GM12878 (cell line): ENCODE results near the gene ABCA7. TPM values are rescaled to one million over a fixed set of nuclear protein-coding genes. Genes with fewer than 3 reads are reported as not detected.

Source experiments
- ATAC-seq: fragments of 200-7000 bp; cut with Tn5 transposase; 3 replicates; pipeline ENCODE4 v1.9.1; 2020; ENCODE audit warnings: mild to moderate bottlenecking, moderate library complexity
- BruUV-seq: library from RNA; stranded (reverse); fragments of 400-500 nt; replicated peaks from 2 replicates; lab custom pipeline; 2021; lab: Mats Ljungman, UMichigan
- CTCF ChIA-PET: fragments of 300-600 bp; sonication (Branson Sonifier 250); formaldehyde crosslinking; extraction: SDS; loops from one replicate; lab custom pipeline; 2021; ENCODE audit warnings: inconsistent platforms; lab: Yijun Ruan, JAX
- POLR2A ChIA-PET: fragments of 350-600 bp; formaldehyde crosslinking; extraction: SDS; loops from one replicate; lab custom pipeline; 2021; ENCODE audit warnings: inconsistent platforms; lab: Charles Lee
- RAD21 ChIA-PET: fragments of 300-600 bp; sonication (Branson Sonifier 250); formaldehyde crosslinking; loops from one replicate; lab custom pipeline; 2023; ENCODE audit warnings: antibody characterized with exemption; ENCODE audit not compliant: unreplicated experiment; lab: Charles Lee
- SMC1A ChIA-PET: fragments of 300-600 bp; sonication (Branson Sonifier 250); formaldehyde crosslinking; loops from one replicate; lab custom pipeline; 2023; ENCODE audit not compliant: unreplicated experiment, uncharacterized antibody; lab: Charles Lee
- DNase-seq: peaks from one replicate; pipeline ENCODE4 v3.0.0-alpha.2; 2011; ENCODE audit warnings: low read depth, low spot score
- FAIRE-seq: peaks from 3 replicates; lab custom pipeline; 2011; peaks lifted over from hg19 to GRCh38; lab: Jason Lieb, UNC
- H2AFZ ChIP-seq: 2 replicates; pipeline ENCODE4 v1.6.0; 2011; ENCODE audit warnings: low read depth, low read length, control low read depth; ENCODE audit not compliant: control insufficient read depth
- H3K27ac ChIP-seq: 2 replicates; pipeline ENCODE4 v1.5.1; 2011; ENCODE audit warnings: control low read depth; ENCODE audit not compliant: control insufficient read depth, insufficient read depth
- H3K27me3 ChIP-seq, 2 experiments: replicated peaks in 1 of 2; 2 replicates each; pipeline versions ENCODE4 v1.6.0 to v1.6.1; 2011; ENCODE audit warnings: low read length in 1 of 2; ENCODE audit not compliant: control insufficient read depth in 2 of 2, insufficient read depth in 2 of 2
- H3K36me3 ChIP-seq, 2 experiments: 2 replicates each; pipeline ENCODE4 v1.5.1; 2011; ENCODE audit warnings: low read length in 1 of 2; ENCODE audit not compliant: control insufficient read depth in 2 of 2, insufficient read depth in 2 of 2
- H3K4me1 ChIP-seq: 2 replicates; pipeline ENCODE4 v1.6.1; 2011; ENCODE audit warnings: mild to moderate bottlenecking, low read length, moderate library complexity, mixed read lengths; ENCODE audit not compliant: control insufficient read depth, insufficient read depth
- H3K4me2 ChIP-seq: 2 replicates; pipeline ENCODE4 v1.6.0; 2011; ENCODE audit warnings: control low read depth; ENCODE audit not compliant: control insufficient read depth, insufficient read depth
- H3K4me3 ChIP-seq: fragments of 200-600 bp; sonication (generic); 2 replicates; pipeline ENCODE4 v1.5.1; 2016
- H3K79me2 ChIP-seq: 2 replicates; pipeline ENCODE4 v1.6.0; 2011; ENCODE audit warnings: low read length; ENCODE audit not compliant: control insufficient read depth, insufficient read depth
- H3K9ac ChIP-seq: 2 replicates; pipeline ENCODE4 v1.8.0; 2011; ENCODE audit warnings: low read length, control low read depth, mixed read lengths; ENCODE audit not compliant: control insufficient read depth, insufficient read depth
- H3K9me3 ChIP-seq: replicated peaks from 3 replicates; pipeline ENCODE4 v1.5.1; 2011; ENCODE audit warnings: mild to moderate bottlenecking, low read length; ENCODE audit not compliant: control insufficient read depth, insufficient read depth
- H4K20me1 ChIP-seq: 2 replicates; pipeline ENCODE4 v1.6.0; 2011; ENCODE audit not compliant: control insufficient read depth, insufficient read depth
- CEBPB ChIP-seq, 2 experiments: fragments of 150-350 bp in 1 of 2; IDR thresholded peaks; 2 replicates each; pipeline ENCODE4 v1.6.1; 2012 to 2014; ENCODE audit warnings: low read depth in 2 of 2, low read length in 2 of 2, borderline replicate concordance in 1 of 2, inconsistent platforms in 1 of 2
- CREB1 ChIP-seq: IDR thresholded peaks from 2 replicates; pipeline ENCODE4 v1.6.1; 2012; ENCODE audit warnings: low read depth, mild to moderate bottlenecking, inconsistent platforms
- MXI1 ChIP-seq: fragments of 150-350 bp; IDR thresholded peaks from 2 replicates; pipeline ENCODE4 v1.6.1; 2011; ENCODE audit warnings: low read depth, mild to moderate bottlenecking, inconsistent platforms, low read length, improper control_type of control experiment
- NBN ChIP-seq: fragments of 450-650 bp; IDR thresholded peaks from 2 replicates; pipeline ENCODE4 v1.6.1; 2016
- POLR2A ChIP-seq: IDR thresholded peaks from 2 replicates; pipeline ENCODE4 v1.6.1; 2011; ENCODE audit warnings: low read depth, mild to moderate bottlenecking, low read length
- RAD51 ChIP-seq: fragments of 450-650 bp; IDR thresholded peaks from 2 replicates; pipeline ENCODE4 v1.6.1; 2016; ENCODE audit warnings: moderate library complexity, mild to moderate bottlenecking, inconsistent platforms
- RBBP5 ChIP-seq: fragments of 200-600 bp; sonication (generic); conservative IDR thresholded peaks from 2 replicates; pipeline ENCODE4 v1.6.1; 2016
- YBX1 ChIP-seq: fragments of 450-650 bp; IDR thresholded peaks from 2 replicates; pipeline ENCODE4 v1.6.1; 2016; ENCODE audit warnings: antibody characterized with exemption
- WGBS: methylation state at CpG from one replicate; pipeline ENCODE4 v1.1.6; 2016; ENCODE audit warnings: low lambda C conversion rate; ENCODE audit not compliant: insufficient replicate concordance, insufficient coverage; ENCODE audit errors: missing lambda C conversion rate; 5-methylcytosine and 5-hydroxymethylcytosine counted together
- in situ Hi-C: fragments of 300-500 bp; cut with MboI; formaldehyde crosslinking; loops from 9 replicates; pipeline ENCODE4 v1.14.3; 2018; ENCODE audit warnings: mixed read lengths
- intact Hi-C: fragments of 100-400 bp; cut with micrococcal nuclease; formaldehyde crosslinking; loops from one replicate; pipeline ENCODE4 v1.14.2; 2022; ENCODE audit not compliant: unreplicated experiment
- polyA plus RNA-seq, 11 experiments: library from polyadenylated mRNA; depleted of rRNA in 4 of 11; unstranded in 6 of 11; stranded (reverse) in 5 of 11; fragments of >200 nt; fragmentation: Nextera tagmentation in 4 of 11; fragmentation: Illumina TruSeq in 1 of 11; extraction: Ambion mirVana in 4 of 11; extraction: Trizol in 1 of 11; gene quantifications; 1 replicate in 1 of 11; 2 replicates in 10 of 11; pipeline versions ENCODE4 v1.2.1 to v1.2.3, GENCODE V29; 2011 to 2016; ENCODE audit warnings: inconsistent platforms in 2 of 11, missing spikeins in 2 of 11, low read depth in 1 of 11
- total RNA-seq, 4 experiments: library from RNA; depleted of rRNA in 3 of 4; stranded (reverse); fragments of >200 nt in 3 of 4; fragmentation: Illumina TruSeq in 1 of 4; extraction: Trizol in 1 of 4; gene quantifications; 2 replicates each; pipeline versions ENCODE4 v1.2.1 to v1.2.3, GENCODE V29; 2013 to 2021

ABCA7 gene
- total and polyA plus RNA-seq, 10 of the 15 experiments (the other 5 are each of a cell fraction or from before 2014, with no cell fraction given): 1.0 to 49.5 (median 14.8) TPM

DNA sequence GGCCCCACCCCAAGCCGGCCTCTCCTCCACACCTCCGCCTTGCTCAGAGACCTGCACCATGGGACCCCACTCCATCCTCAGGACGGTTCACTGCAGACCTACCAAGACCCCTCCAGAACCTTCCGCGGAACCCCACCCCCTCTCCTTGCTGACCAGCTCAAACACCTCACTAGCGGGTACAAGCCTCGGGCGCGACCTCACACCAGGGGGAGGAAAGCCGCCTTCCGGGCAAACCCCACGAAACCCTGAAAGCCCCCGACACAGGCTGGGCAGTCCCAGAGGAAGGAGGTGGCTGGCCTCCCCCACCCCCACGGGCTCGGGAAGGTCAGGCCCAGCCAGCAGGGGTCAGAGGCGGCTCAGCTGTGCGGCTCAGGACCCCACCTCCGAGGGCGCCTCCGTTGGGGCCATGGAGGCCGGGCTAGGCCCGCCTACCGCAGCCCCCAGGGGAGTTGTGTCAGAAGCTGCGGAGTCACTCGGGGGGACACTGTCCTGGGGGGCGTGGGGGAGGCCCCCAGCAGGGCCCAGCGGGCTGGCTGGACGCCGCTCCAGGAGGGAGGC lies 29.8 kb upstream of the ABCA7 start:
- ATAC-seq: no peak; the same call in 2 of the 3 replicates
- CTCF ChIA-PET: no interaction called here

DNA sequence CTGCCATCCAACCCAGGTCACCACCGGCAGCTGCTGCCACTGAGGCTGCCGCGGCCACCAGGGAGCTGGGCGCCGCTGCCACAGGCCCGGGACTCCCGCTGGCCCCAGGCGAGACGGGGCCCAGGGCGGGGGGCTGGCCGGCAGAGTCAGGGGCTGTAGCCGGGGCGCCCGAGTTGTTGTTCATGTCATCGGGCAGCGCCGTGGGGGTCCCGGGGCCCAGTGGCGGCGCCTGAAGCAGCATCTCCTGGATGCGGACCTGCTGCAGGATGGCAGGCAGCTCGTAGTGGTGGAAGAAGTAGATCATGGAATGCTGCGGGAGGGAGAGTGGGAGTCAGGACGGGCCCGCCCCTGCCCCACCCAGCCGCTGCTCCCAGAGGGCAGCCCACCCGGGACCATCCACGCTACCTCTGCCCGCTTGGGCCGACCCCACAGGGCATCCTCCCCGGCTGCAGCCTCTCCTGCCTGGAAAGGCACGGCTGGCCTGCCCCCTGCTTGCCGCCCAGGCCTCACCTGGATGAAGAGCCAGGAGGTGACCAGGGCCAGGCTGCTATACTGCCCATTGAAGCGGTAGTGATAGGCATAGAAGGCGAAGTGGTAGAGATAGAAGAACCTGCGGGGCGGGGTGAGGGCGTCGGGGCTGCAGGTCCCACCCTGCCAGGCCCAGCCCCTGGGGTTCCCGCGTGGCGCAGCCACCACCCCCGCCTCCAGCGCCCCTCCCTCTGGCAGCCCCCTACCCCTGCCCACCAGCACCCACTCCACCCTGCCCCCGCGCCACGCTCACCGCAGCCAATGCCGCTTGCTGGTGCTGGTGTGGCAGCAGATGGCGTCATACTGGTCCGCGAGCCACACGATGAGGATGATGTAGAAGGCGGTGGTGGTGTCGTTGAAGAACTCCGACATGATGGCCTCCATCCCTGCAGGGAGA lies 29.1 kb upstream of the ABCA7 start:
- ChIA-PET RAD21 (interaction anchor here (0.5 to 0.6 kb wide), 2 partner anchors 92 to 146 kb away, joined by 3 read pairs; no protein-coding TSS in a partner anchor), CTCF (no interaction called here), POLR2A (no interaction called here), SMC1A (no interaction called here)
- Histone ChIP-seq H4K20me1 (no peaks in the 10 kb centered on the region), H3K27me3 (no peaks in the 10 kb centered on the region), H3K4me3 (no peak overlapping the region), H3K79me2 (peaks cover 15% of the 10 kb centered on the region), H2AFZ (no peak overlapping the region), H3K36me3 (peaks cover 3 to 39% of the 10 kb centered on the region in 2 experiments; a peak in 3 of 4 replicates)
- DNase-seq: no peak
- in situ Hi-C loops: no loop called here
- TF ChIP-seq MXI1 (no peak), YBX1 (no peak), CEBPB (IDR thresholded peaks at IDR 0.05; ENCODE audit: borderline replicate concordance in 1 of 2, low read depth in 2 of 2, low read length in 2 of 2) (no peak), RBBP5 (no peak), POLR2A (0 out of 2 replicates have a peak, but pooled peaks have one; percentile 13), RAD51 (no peak)
- TF ChIP-seq, all 136 proteins: peak for 1
- peaks cover 3% of the 10 kb centered on the region; the same call in 1 of the 2 replicates for H3K4me1 ChIP-seq
- no TSS peak for BruUV-seq
- H3K9me3 ChIP-seq: no peaks in the 10 kb centered on the region
- no peak overlapping the region for H3K4me2 ChIP-seq
- 98% methylated on average over 42 of the region's 56 CpGs for WGBS
- intact Hi-C loops: no loop called here
- ATAC-seq (no peak), FAIRE-seq (no peak)
- H3K9ac ChIP-seq: no peak overlapping the region
- H3K27ac ChIP-seq: no peak overlapping the region

More for the DNA sequence above, 29.8 kb upstream of the ABCA7 start:
- no peaks in the 10 kb centered on the region for H3K27me3 ChIP-seq
- intact Hi-C loops (no loop called here), in situ Hi-C loops (no loop called here)
- no peak overlapping the region for H3K4me3 ChIP-seq
- no peaks in the 10 kb centered on the region for H4K20me1 ChIP-seq
- SMC1A ChIA-PET: no interaction called here
- H3K79me2 ChIP-seq: peaks cover 7% of the 10 kb centered on the region
- FAIRE-seq (no peak), DNase-seq (no peak)
- POLR2A ChIA-PET: no interaction called here
- H2AFZ ChIP-seq: no peak overlapping the region
- no peak overlapping the region for H3K4me2 ChIP-seq
- RAD21 ChIA-PET: interaction anchor here (0.6 kb wide), 1 partner anchor 91 kb away, joined by 3 read pairs; no protein-coding TSS in a partner anchor
- H3K9ac ChIP-seq: no peak overlapping the region
- H3K36me3 ChIP-seq: peaks cover 3 to 38% of the 10 kb centered on the region in 2 experiments; a peak in 3 of 4 replicates
- WGBS: 91% methylated on average over 22 of the region's 29 CpGs
- BruUV-seq: no TSS peak
- H3K9me3 ChIP-seq: no peaks in the 10 kb centered on the region
- no peak for TF ChIP-seq NBN
- no peak for TF ChIP-seq CREB1
- peak; percentile 50; the same call in 1 of the 2 replicates for TF ChIP-seq POLR2A
- H3K27ac ChIP-seq: no peak overlapping the region
- no peaks in the 10 kb centered on the region for H3K4me1 ChIP-seq
